ENCODE results near the gene AASDH. TPM values are rescaled to one million over a fixed set of nuclear protein-coding genes. Genes with fewer than 3 reads are reported as not detected.

The AASDH gene
- total and polyA plus RNA-seq, 2 of the 13 experiments (the other 11 are each of a cell fraction or from before 2014, with no cell fraction given), result 12.6 to 14.1 TPM

GRCh38 chr4:56316011-56316650 is 71.2 kb downstream of the AASDH start:
- Histone ChIP-seq H4K20me1 (ENCODE audit: insufficient read depth, low read length) (no peaks in the 10 kb centered on the region), H3K79me2 (ENCODE audit: insufficient read depth, low read length) (no peaks in the 10 kb centered on the region), H2AFZ (ENCODE audit: low read length) (no peak overlapping the region), H3K4me2 (ENCODE audit: low read depth, low read length) (no peak overlapping the region), H3K4me1 (ENCODE audit: insufficient read depth, low read length) (no peaks in the 10 kb centered on the region), H3K36me3 (replicated peaks in 1 of 2; ENCODE audit: control insufficient read depth in 1 of 2, insufficient read depth in 2 of 2, low read length in 2 of 2) (no peaks in the 10 kb centered on the region), H3K27me3 (ENCODE audit: control insufficient read depth in 1 of 2, insufficient read depth in 2 of 2, low read length in 2 of 2) (no peaks in the 10 kb centered on the region), H3K9me3 (ENCODE audit: low read length) (no peaks in the 10 kb centered on the region), H3K4me3 (replicated peaks in 1 of 3; ENCODE audit: insufficient read depth in 1 of 3, low read depth in 2 of 3, low read length in 3 of 3) (no peak overlapping the region), H3K27ac (ENCODE audit: extremely low read length, insufficient read depth, low read length) (no peak overlapping the region), H3K9ac (ENCODE audit: insufficient read depth, low read depth, low read length) (no peak overlapping the region)
- WGBS (ENCODE audit: low lambda C conversion rate), result 98% methylated on average over 21 of the region's 29 CpGs
- no TSS peak for BruUV-seq (replicated peaks)
- CTCF ChIA-PET (ENCODE audit: low intra/inter-chr PET ratio, low total read pairs), result no interaction called here
- no peak for FAIRE-seq
- POLR2A ChIA-PET, result no interaction called here
- no peak for ATAC-seq
- no peak for TF ChIP-seq ATAD3A (CRISPR knock-in tag; IDR thresholded peaks at IDR 0.05)
- TF ChIP-seq SRF (IDR thresholded peaks at IDR 0.05; ENCODE audit: low read depth, low read length), result no peak
- TF ChIP-seq ZNF670 (CRISPR knock-in tag; IDR thresholded peaks at IDR 0.05; ENCODE audit: borderline replicate concordance), result no peak
- TF ChIP-seq ZSCAN29 (CRISPR knock-in tag; conservative IDR thresholded peaks at IDR 0.05), result no peak
- no peak for TF ChIP-seq DPF2 (CRISPR knock-in tag; IDR thresholded peaks at IDR 0.05; ENCODE audit: borderline replicate concordance, low read depth)
- TF ChIP-seq PCBP2 (optimal IDR thresholded peaks at IDR 0.05; ENCODE audit: low read depth, low read length, poor library complexity, severe bottlenecking), result no peak
- no peak for TF ChIP-seq ZNF256 (CRISPR knock-in tag; conservative IDR thresholded peaks at IDR 0.05)
- no peak for TF ChIP-seq EZH2 (conservative IDR thresholded peaks at IDR 0.05; ENCODE audit: low read depth, low read length)
- no peak for TF ChIP-seq ZNF296 (CRISPR knock-in tag; conservative IDR thresholded peaks at IDR 0.05)
- no peak for DNase-seq (ENCODE audit: low spot score)
- in situ Hi-C loops (cut with HindIII; ENCODE audit: extremely low pct_ligation_motif_present, low pct_unique_long_range_greater_than_20kb), result no loop called here
- intact Hi-C loops (cut with micrococcal nuclease; ENCODE audit: unreplicated experiment), result no loop called here

- ChIA-PET POLR2A (no interaction called here), CTCF (ENCODE audit: low intra/inter-chr PET ratio, low total read pairs) (no interaction called here)
- Histone ChIP-seq H3K27ac (ENCODE audit: extremely low read length, insufficient read depth, low read length) (no peak overlapping the region), H3K4me2 (ENCODE audit: low read depth, low read length) (no peak overlapping the region), H3K27me3 (ENCODE audit: control insufficient read depth in 1 of 2, insufficient read depth in 2 of 2, low read length in 2 of 2) (no peaks in the 10 kb centered on the region), H3K79me2 (ENCODE audit: insufficient read depth, low read length) (no peaks in the 10 kb centered on the region), H3K4me1 (ENCODE audit: insufficient read depth, low read length) (no peaks in the 10 kb centered on the region), H2AFZ (ENCODE audit: low read length) (no peak overlapping the region), H3K9ac (ENCODE audit: insufficient read depth, low read depth, low read length) (no peak overlapping the region), H3K9me3 (ENCODE audit: low read length) (no peaks in the 10 kb centered on the region), H4K20me1 (ENCODE audit: insufficient read depth, low read length) (no peaks in the 10 kb centered on the region), H3K4me3 (replicated peaks in 1 of 3; ENCODE audit: insufficient read depth in 1 of 3, low read depth in 2 of 3, low read length in 3 of 3) (no peak overlapping the region), H3K36me3 (replicated peaks in 1 of 2; ENCODE audit: control insufficient read depth in 1 of 2, insufficient read depth in 2 of 2, low read length in 2 of 2) (no peaks in the 10 kb centered on the region)
- DNase-seq (ENCODE audit: low spot score) (no peak), FAIRE-seq (no peak), ATAC-seq (no peak)
- no TSS peak for BruUV-seq (replicated peaks)
- in situ Hi-C loops (cut with HindIII; ENCODE audit: extremely low pct_ligation_motif_present, low pct_unique_long_range_greater_than_20kb), result no loop called here
- intact Hi-C loops (cut with micrococcal nuclease; ENCODE audit: unreplicated experiment), result no loop called here
- 95% methylated on average over 24 of the region's 24 CpGs for WGBS (ENCODE audit: low lambda C conversion rate)
- no peak for TF ChIP-seq ZNF484 (CRISPR knock-in tag; IDR thresholded peaks at IDR 0.05; ENCODE audit: borderline replicate concordance, low read depth)
- TF ChIP-seq TBP (CRISPR knock-in tag; IDR thresholded peaks at IDR 0.05), result no peak
- no peak for TF ChIP-seq ZNF569 (CRISPR knock-in tag; IDR thresholded peaks at IDR 0.05; ENCODE audit: borderline replicate concordance)
- TF ChIP-seq ATF7 (IDR thresholded peaks at IDR 0.05), result no peak
- no peak for TF ChIP-seq ATF7 (CRISPR knock-in tag; IDR thresholded peaks at IDR 0.05)
- no peak for TF ChIP-seq ZNF292 (CRISPR knock-in tag; IDR thresholded peaks at IDR 0.05; ENCODE audit: borderline replicate concordance, low read depth)
- TF ChIP-seq KAT8 (CRISPR knock-in tag; IDR thresholded peaks at IDR 0.05), result no peak
- TF ChIP-seq ZFP36L2 (CRISPR knock-in tag; IDR thresholded peaks at IDR 0.05), result no peak
- TF ChIP-seq PAXIP1 (CRISPR knock-in tag; conservative IDR thresholded peaks at IDR 0.05), result no peak
Measured at GRCh38 chr4:56315543-56315942, 71.7 kb downstream of the AASDH start.

Data from HepG2 (cell line).